ENCODE measurements around the gene ADIPOR2.

DNA sequence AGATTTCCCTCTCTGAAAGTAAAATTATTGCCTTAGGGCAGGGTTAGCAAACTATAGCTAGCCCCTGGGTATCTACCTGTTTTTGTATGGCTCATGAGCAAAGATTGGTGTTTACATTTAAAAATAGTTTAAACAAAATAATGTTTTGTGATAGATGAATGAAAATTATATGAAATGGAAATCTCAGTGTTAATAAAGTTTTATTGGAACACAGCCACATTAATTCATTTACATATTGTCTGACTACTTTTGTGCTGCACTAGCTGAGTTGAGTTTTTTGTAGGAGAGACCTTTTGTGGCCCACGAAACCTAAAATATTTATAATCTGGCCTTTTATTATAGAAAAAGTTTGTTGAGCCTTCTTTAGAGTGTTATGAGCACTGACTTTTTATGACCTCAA is 48.5 kb downstream of the ADIPOR2 start:
- TF ChIP-seq, protein P1, sequence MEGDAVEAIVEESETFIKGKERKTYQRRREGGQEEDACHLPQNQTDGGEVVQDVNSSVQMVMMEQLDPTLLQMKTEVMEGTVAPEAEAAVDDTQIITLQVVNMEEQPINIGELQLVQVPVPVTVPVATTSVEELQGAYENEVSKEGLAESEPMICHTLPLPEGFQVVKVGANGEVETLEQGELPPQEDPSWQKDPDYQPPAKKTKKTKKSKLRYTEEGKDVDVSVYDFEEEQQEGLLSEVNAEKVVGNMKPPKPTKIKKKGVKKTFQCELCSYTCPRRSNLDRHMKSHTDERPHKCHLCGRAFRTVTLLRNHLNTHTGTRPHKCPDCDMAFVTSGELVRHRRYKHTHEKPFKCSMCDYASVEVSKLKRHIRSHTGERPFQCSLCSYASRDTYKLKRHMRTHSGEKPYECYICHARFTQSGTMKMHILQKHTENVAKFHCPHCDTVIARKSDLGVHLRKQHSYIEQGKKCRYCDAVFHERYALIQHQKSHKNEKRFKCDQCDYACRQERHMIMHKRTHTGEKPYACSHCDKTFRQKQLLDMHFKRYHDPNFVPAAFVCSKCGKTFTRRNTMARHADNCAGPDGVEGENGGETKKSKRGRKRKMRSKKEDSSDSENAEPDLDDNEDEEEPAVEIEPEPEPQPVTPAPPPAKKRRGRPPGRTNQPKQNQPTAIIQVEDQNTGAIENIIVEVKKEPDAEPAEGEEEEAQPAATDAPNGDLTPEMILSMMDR (conservative IDR thresholded peaks at IDR 0.05; ENCODE audit: low read length) = no peak
- no peak for TF ChIP-seq EZH2phosphoT487 (IDR thresholded peaks at IDR 0.05; ENCODE audit: borderline replicate concordance, low read depth, low read length)
